ENCODE measurements around the gene HAT1. TPM values are rescaled to one million over a fixed set of nuclear protein-coding genes. Genes with fewer than 3 reads are reported as not detected.

Gene HAT1
- total RNA-seq, 4 donors from 2014 or later: 21.8 to 39.4 (median 24.6) TPM

GRCh38 chr2:171924170-171924942, 2.1 kb downstream of the HAT1 start:
- Histone ChIP-seq H3K9me3 (no peaks in the 10 kb centered on the region), H3K36me3 (peaks cover 0 to 29% (median 20%) of the 10 kb centered on the region in 4 donors), H3K27ac (replicated peaks in 1 of 4) (peak overlapping the region in 3 of 4 donors; percentile 94 to 99 (median 94)), H3K4me3 (no peak overlapping the region), H3K4me1 (peaks cover 17 to 36% (median 30%) of the 10 kb centered on the region in 4 donors), H3K27me3 (no peaks in the 10 kb centered on the region)
- WGBS: 94% methylated on average over 17 of the region's 17 CpGs
- TF ChIP-seq POLR2AphosphoS5 (IDR thresholded peaks at IDR 0.05) (no peak), CTCF (IDR thresholded peaks at IDR 0.05) (no peak), EP300 (IDR thresholded peaks at IDR 0.05) (no peak), POLR2A (IDR thresholded peaks at IDR 0.05; ENCODE audit: low read depth) (no peak)
- intact Hi-C loops (cut with DNase I): loop anchor here (5.0 to 10.0 kb wide), 2 partner anchors 42 to 110 kb away; no protein-coding TSS in a partner anchor
- DNase-seq (ENCODE audit: extremely low spot score): no peak

- H3K27ac ChIP-seq (replicated peaks in 1 of 4): no peak overlapping the region
- H3K36me3 ChIP-seq: peaks cover 0 to 42% (median 20%) of the 10 kb centered on the region in 4 donors
- H3K4me1 ChIP-seq: peaks cover 0 to 6% (median 2%) of the 10 kb centered on the region in 4 donors
- TF ChIP-seq POLR2AphosphoS5 (IDR thresholded peaks at IDR 0.05) (no peak), CTCF (IDR thresholded peaks at IDR 0.05) (no peak), EP300 (IDR thresholded peaks at IDR 0.05) (no peak), POLR2A (IDR thresholded peaks at IDR 0.05; ENCODE audit: low read depth) (no peak)
- no peaks in the 10 kb centered on the region for H3K27me3 ChIP-seq
- DNase-seq (ENCODE audit: extremely low spot score): no peak
- 94% methylated on average over 4 of the region's 4 CpGs for WGBS
- H3K9me3 ChIP-seq: no peaks in the 10 kb centered on the region
- H3K4me3 ChIP-seq: no peak overlapping the region
- intact Hi-C loops (cut with DNase I): no loop called here
These were observed 8.1 kb downstream of the HAT1 start for GRCh38 chr2:171930385-171930784.

GRCh38 chr2:171939058-171939742, 16.9 kb downstream of the HAT1 start:
- WGBS: 89% methylated on average over 9 of the region's 9 CpGs
- Histone ChIP-seq H3K27ac (replicated peaks in 1 of 4) (no peak overlapping the region), H3K9me3 (no peaks in the 10 kb centered on the region), H3K27me3 (no peaks in the 10 kb centered on the region), H3K36me3 (peaks cover 0 to 5% (median 0%) of the 10 kb centered on the region in 4 donors), H3K4me3 (no peak overlapping the region), H3K4me1 (peaks cover 4 to 18% (median 6%) of the 10 kb centered on the region in 4 donors)
- intact Hi-C loops (cut with DNase I): no loop called here
- TF ChIP-seq EP300 (IDR thresholded peaks at IDR 0.05) (no peak), POLR2AphosphoS5 (IDR thresholded peaks at IDR 0.05) (no peak), CTCF (IDR thresholded peaks at IDR 0.05) (no peak), POLR2A (IDR thresholded peaks at IDR 0.05; ENCODE audit: low read depth) (no peak)
- DNase-seq (ENCODE audit: extremely low spot score): no peak

GRCh38 chr2:171939743-171940071, 17.4 kb downstream of the HAT1 start:
- no peak for TF ChIP-seq POLR2AphosphoS5 (IDR thresholded peaks at IDR 0.05)
- TF ChIP-seq POLR2A (IDR thresholded peaks at IDR 0.05; ENCODE audit: low read depth): no peak
- TF ChIP-seq CTCF (IDR thresholded peaks at IDR 0.05): no peak
- no peak for TF ChIP-seq EP300 (IDR thresholded peaks at IDR 0.05)
- WGBS: 91% methylated on average over 4 of the region's 4 CpGs
- H3K27ac ChIP-seq (replicated peaks in 1 of 4): no peak overlapping the region
- H3K4me3 ChIP-seq: no peak overlapping the region
- no peak for DNase-seq (ENCODE audit: extremely low spot score)
- peaks cover 0 to 5% (median 0%) of the 10 kb centered on the region in 4 donors for H3K36me3 ChIP-seq
- intact Hi-C loops (cut with DNase I): no loop called here
- no peaks in the 10 kb centered on the region for H3K27me3 ChIP-seq
- H3K4me1 ChIP-seq: peaks cover 4 to 18% (median 6%) of the 10 kb centered on the region in 4 donors
- H3K9me3 ChIP-seq: no peaks in the 10 kb centered on the region
